ENCODE measurements around the gene XPO4. TPM values are rescaled to one million over a fixed set of nuclear protein-coding genes. Genes with fewer than 3 reads are reported as not detected.

Gene XPO4
- total and polyA plus RNA-seq, 2 of the 13 experiments (the other 11 are each of a cell fraction or from before 2014, with no cell fraction given): 8.4 to 24.8 TPM

GRCh38 chr13:20847296-20847695 lies 55.2 kb downstream of the XPO4 start (continued):
- TF ChIP-seq KIAA2018 (CRISPR knock-in tag; IDR thresholded peaks at IDR 0.05; ENCODE audit: borderline replicate concordance) (no peak), NR2F1 (CRISPR knock-in tag; IDR thresholded peaks at IDR 0.05) (no peak), PPARG (CRISPR knock-in tag; conservative IDR thresholded peaks at IDR 0.05) (no peak), TBX3 (IDR thresholded peaks at IDR 0.05; ENCODE audit: borderline replicate concordance) (no peak), ZBTB33 (CRISPR knock-in tag; IDR thresholded peaks at IDR 0.05) (no peak), ZNF615 (CRISPR knock-in tag; IDR thresholded peaks at IDR 0.05; ENCODE audit: borderline replicate concordance) (no peak), NR0B2 (CRISPR knock-in tag; IDR thresholded peaks at IDR 0.05) (no peak), TBX2 (CRISPR knock-in tag; IDR thresholded peaks at IDR 0.05; ENCODE audit: borderline replicate concordance) (no peak), ZNF614 (CRISPR knock-in tag; IDR thresholded peaks at IDR 0.05; ENCODE audit: borderline replicate concordance) (no peak), ZNF557 (CRISPR knock-in tag; IDR thresholded peaks at IDR 0.05) (no peak), ZNF746 (CRISPR knock-in tag; IDR thresholded peaks at IDR 0.05) (no peak), RELA (CRISPR knock-in tag; IDR thresholded peaks at IDR 0.05) (no peak)
- TF ChIP-seq, protein P1, sequence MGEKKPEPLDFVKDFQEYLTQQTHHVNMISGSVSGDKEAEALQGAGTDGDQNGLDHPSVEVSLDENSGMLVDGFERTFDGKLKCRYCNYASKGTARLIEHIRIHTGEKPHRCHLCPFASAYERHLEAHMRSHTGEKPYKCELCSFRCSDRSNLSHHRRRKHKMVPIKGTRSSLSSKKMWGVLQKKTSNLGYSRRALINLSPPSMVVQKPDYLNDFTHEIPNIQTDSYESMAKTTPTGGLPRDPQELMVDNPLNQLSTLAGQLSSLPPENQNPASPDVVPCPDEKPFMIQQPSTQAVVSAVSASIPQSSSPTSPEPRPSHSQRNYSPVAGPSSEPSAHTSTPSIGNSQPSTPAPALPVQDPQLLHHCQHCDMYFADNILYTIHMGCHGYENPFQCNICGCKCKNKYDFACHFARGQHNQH (CRISPR knock-in tag; IDR thresholded peaks at IDR 0.05): no peak

All from HepG2 (cell line).